Measurements from ENCODE around the gene CDK9.

- peak; percentile 65 for TF ChIP-seq POLR2A (IDR thresholded peaks at IDR 0.05; ENCODE audit: low read length)
- TF ChIP-seq GATA1 (IDR thresholded peaks at IDR 0.05; ENCODE audit: low read depth, low read length), result no peak
These were observed at the start of gene CDK9 for GRCh38 chr9:127785933-127786772.

Data from erythroblast (primary cell).